HG03342 (cell line): ENCODE data around the gene RBM10.

ENCODE experiments used
- ATAC-seq: cut with Tn5 transposase; IDR thresholded peaks from one replicate; pipeline ENCODE4 v1.9.1; 2021; ENCODE audit warnings: mild to moderate bottlenecking, moderate library complexity; ENCODE audit not compliant: unreplicated experiment

Gene RBM10

GRCh38 chrX:47146936-47147859, 2.2 kb downstream of the RBM10 start:
- no peak for ATAC-seq

- ATAC-seq: no peak
Measured at GRCh38 chrX:47148946-47149345, 3.9 kb downstream of the RBM10 start.

GRCh38 chrX:47151435-47151834, 6.4 kb downstream of the RBM10 start:
- no peak for ATAC-seq

GRCh38 chrX:47156611-47157520, 11.8 kb downstream of the RBM10 start:
- ATAC-seq: no peak

- ATAC-seq: no peak
Measured at GRCh38 chrX:47158131-47158530, 13.1 kb downstream of the RBM10 start.

- ATAC-seq: no peak
Measured at GRCh38 chrX:47158781-47159180, 13.8 kb downstream of the RBM10 start.

- no peak for ATAC-seq
Measured at GRCh38 chrX:47160781-47161180, 15.8 kb downstream of the RBM10 start.

GRCh38 chrX:47162927-47163583, 18.0 kb downstream of the RBM10 start:
- no peak for ATAC-seq

- ATAC-seq: no peak
Measured at GRCh38 chrX:47164420-47164819, 19.4 kb downstream of the RBM10 start.

- ATAC-seq: no peak
Measured at GRCh38 chrX:47166126-47166525, 21.1 kb downstream of the RBM10 start.

- ATAC-seq: no peak
Measured at GRCh38 chrX:47168495-47169073, 23.6 kb downstream of the RBM10 start.

GRCh38 chrX:47169273-47169672, 24.3 kb downstream of the RBM10 start:
- no peak for ATAC-seq

GRCh38 chrX:47169726-47170515, 24.9 kb downstream of the RBM10 start:
- no peak for ATAC-seq

GRCh38 chrX:47170861-47171692, 26.1 kb downstream of the RBM10 start:
- ATAC-seq: no peak

- ATAC-seq: no peak
Measured at GRCh38 chrX:47171996-47172395, 27.0 kb downstream of the RBM10 start.

- no peak for ATAC-seq
Measured at GRCh38 chrX:47172549-47172948, 27.5 kb downstream of the RBM10 start.

GRCh38 chrX:47172971-47173792, 28.2 kb downstream of the RBM10 start:
- no peak for ATAC-seq

- ATAC-seq: no peak
Measured at GRCh38 chrX:47174376-47174775, 29.4 kb downstream of the RBM10 start.
